Lung (tissue), 12 donors: ENCODE results near the gene STAG2. TPM values are rescaled to one million over a fixed set of nuclear protein-coding genes. Genes with fewer than 3 reads are reported as not detected.

Experiments
- ATAC-seq: fragments of 200-7000 bp; cut with Tn5 transposase; one replicate; pipeline ENCODE4 v1.9.1; 2020; ENCODE audit warnings: moderate number of reproducible peaks; ENCODE audit not compliant: insufficient read depth, low FRiP score
- DNase-seq, 3 donors: peaks; one replicate each; pipeline ENCODE4 v3.0.0-alpha.2; 2013 to 2017
- H3K27ac ChIP-seq, 2 donors: one replicate each; pipeline ENCODE4 v1.5.1; 2013; ENCODE audit warnings: mild to moderate bottlenecking in 2 of 2, moderate library complexity in 2 of 2, control low read depth in 1 of 2, inconsistent platforms in 1 of 2, low read depth in 1 of 2, low read length in 1 of 2
- H3K27me3 ChIP-seq, 3 donors: one replicate each; pipeline ENCODE4 v1.5.1; 2013; ENCODE audit warnings: low read length in 2 of 3; ENCODE audit not compliant: control insufficient read depth in 3 of 3, insufficient read depth in 3 of 3
- H3K36me3 ChIP-seq, 4 donors: one replicate each; pipeline ENCODE4 v1.5.1; 2013; ENCODE audit warnings: low read length in 4 of 4, mild to moderate bottlenecking in 1 of 4, moderate library complexity in 1 of 4; ENCODE audit not compliant: control insufficient read depth in 4 of 4, insufficient read depth in 4 of 4
- H3K4me1 ChIP-seq, 5 donors: one replicate each; pipeline ENCODE4 v1.5.1; 2013; ENCODE audit warnings: low read length in 5 of 5, mild to moderate bottlenecking in 2 of 5, moderate library complexity in 1 of 5; ENCODE audit not compliant: control insufficient read depth in 5 of 5, insufficient read depth in 5 of 5
- H3K4me3 ChIP-seq: one replicate; pipeline ENCODE4 v1.5.1; 2013; ENCODE audit warnings: mild to moderate bottlenecking, control low read depth, moderate library complexity
- H3K9ac ChIP-seq, 2 donors: one replicate each; pipeline ENCODE4 v1.5.1; 2013; ENCODE audit warnings: low read length in 2 of 2, control low read depth in 1 of 2; ENCODE audit not compliant: insufficient read depth in 1 of 2
- H3K9me3 ChIP-seq, 4 donors: one replicate each; pipeline ENCODE4 v1.5.1; 2013; ENCODE audit warnings: low read length in 3 of 4, mild to moderate bottlenecking in 1 of 4, moderate library complexity in 1 of 4; ENCODE audit not compliant: control insufficient read depth in 4 of 4, insufficient read depth in 3 of 4
- CTCF ChIP-seq: IDR thresholded peaks from 2 replicates; pipeline ENCODE4 v1.5.1; 2012; ENCODE audit warnings: mild to moderate bottlenecking; ENCODE audit errors: control extremely low read depth, extremely low read depth
- WGBS, 2 donors: extraction: QIAGEN DNeasy Blood & Tissue Kit; methylation state at CpG; one replicate each; pipeline ENCODE4 v1.1.7; 2013; 5-methylcytosine and 5-hydroxymethylcytosine counted together
- polyA plus RNA-seq, 2 donors: library from polyadenylated mRNA; stranded (reverse); fragments of 200-250 nt; gene quantifications; one replicate each; pipeline ENCODE4 v1.2.1, GENCODE V29; 2013
- total RNA-seq, 2 donors: library from RNA; depleted of rRNA in 1 of 2; stranded (reverse); fragments of >200 nt in 1 of 2; gene quantifications; one replicate each; pipeline ENCODE4 v1.2.1, GENCODE V29; 2014 to 2021
- donor health status: control.
- donor health status: control.
- donor health status: Bipolar disorder and iron deficiency.
- donor health status: healthy.
- donor health status: DM: yes; HTN: yes; CAD: no.

The STAG2 gene
- total and polyA plus RNA-seq, 4 donors, result 16.4 to 181 (median 36.8) TPM

- ATAC-seq, result no peak
- Histone ChIP-seq H3K4me1 (peaks cover 0 to 6% (median 0%) of the 10 kb centered on the region in 5 donors), H3K27ac (no peak overlapping the region), H3K9me3 (no peaks in the 10 kb centered on the region), H3K27me3 (no peaks in the 10 kb centered on the region), H3K36me3 (peaks cover 0 to 2% (median 0%) of the 10 kb centered on the region in 4 donors), H3K4me3 (no peak overlapping the region), H3K9ac (no peak overlapping the region)
- 44 to 68% methylated on average over 2 of the region's 2 CpGs for WGBS, 2 donors
- no peak for TF ChIP-seq CTCF
- no peak for DNase-seq
Observed at GRCh38 chrX:123986377-123986776, 24.9 kb downstream of the STAG2 start.

GRCh38 chrX:123988423-123989111 is 27.1 kb downstream of the STAG2 start:
- no peak overlapping the region for H3K27ac ChIP-seq
- H3K4me3 ChIP-seq, result no peak overlapping the region
- no peaks in the 10 kb centered on the region for H3K27me3 ChIP-seq
- H3K9ac ChIP-seq, result no peak overlapping the region
- ATAC-seq (no peak), DNase-seq (peak in 1 of 3 donors; percentile 13)
- 57 to 100% methylated on average over 1 of the region's 1 CpG for WGBS, 2 donors
- H3K9me3 ChIP-seq, result no peaks in the 10 kb centered on the region
- H3K4me1 ChIP-seq, result peaks cover 0 to 11% (median 0%) of the 10 kb centered on the region in 5 donors
- peaks cover 0 to 2% (median 0%) of the 10 kb centered on the region in 4 donors for H3K36me3 ChIP-seq
- no peak for TF ChIP-seq CTCF

GRCh38 chrX:123989235-123989634 is 27.7 kb downstream of the STAG2 start:
- Histone ChIP-seq H3K36me3 (peaks cover 0 to 2% (median 0%) of the 10 kb centered on the region in 4 donors), H3K27ac (no peak overlapping the region), H3K4me1 (peaks cover 0 to 16% (median 0%) of the 10 kb centered on the region in 5 donors), H3K27me3 (no peaks in the 10 kb centered on the region), H3K9me3 (no peaks in the 10 kb centered on the region), H3K4me3 (no peak overlapping the region), H3K9ac (no peak overlapping the region)
- ATAC-seq (no peak), DNase-seq (no peak)
- WGBS, 2 donors, result 31 to 60% methylated on average over 1 of the region's 1 CpG
- TF ChIP-seq CTCF, result no peak
